Astrocyte (in vitro differentiated cells and primary cell): ENCODE data around the gene UQCC2. TPM values are rescaled to one million over a fixed set of nuclear protein-coding genes. Genes with fewer than 3 reads are reported as not detected.

Source experiments
- DNase-seq: peaks from one replicate; pipeline ENCODE4 v3.0.0-alpha.2; 2010; ENCODE audit warnings: low read depth
- FAIRE-seq: peaks from 2 replicates; lab custom pipeline; 2011; peaks lifted over from hg19 to GRCh38; lab: Jason Lieb, UNC
- H2AFZ ChIP-seq: 2 replicates; pipeline ENCODE4 v1.6.0; 2012; ENCODE audit warnings: low read depth, low read length, inconsistent platforms
- H3K27ac ChIP-seq: 2 replicates; pipeline ENCODE4 v1.5.1; 2011; ENCODE audit warnings: low read depth, low read length, inconsistent platforms
- H3K27me3 ChIP-seq: 2 replicates; pipeline ENCODE4 v1.6.0; 2011; ENCODE audit warnings: low read length, inconsistent platforms; ENCODE audit not compliant: insufficient read depth
- H3K36me3 ChIP-seq: 2 replicates; pipeline ENCODE4 v1.5.1; 2011; ENCODE audit warnings: low read length, inconsistent platforms; ENCODE audit not compliant: insufficient read depth
- H3K4me1 ChIP-seq: 2 replicates; pipeline ENCODE4 v1.5.1; 2011; ENCODE audit warnings: low read length, inconsistent platforms; ENCODE audit not compliant: insufficient read depth
- H3K4me2 ChIP-seq: 2 replicates; pipeline ENCODE4 v1.6.0; 2012; ENCODE audit warnings: low read length, inconsistent platforms
- H3K4me3 ChIP-seq: 2 replicates; pipeline ENCODE4 v1.5.1; 2011; ENCODE audit warnings: low read depth, mild to moderate bottlenecking, low read length, inconsistent platforms; ENCODE audit not compliant: insufficient read depth
- H3K79me2 ChIP-seq: 2 replicates; pipeline ENCODE4 v1.6.0; 2012; ENCODE audit warnings: mild to moderate bottlenecking, low read length, inconsistent platforms; ENCODE audit not compliant: insufficient read depth
- H3K9ac ChIP-seq: 2 replicates; pipeline ENCODE4 v1.6.0; 2012; ENCODE audit warnings: mild to moderate bottlenecking, low read length, inconsistent platforms
- H3K9me3 ChIP-seq: 2 replicates; pipeline ENCODE4 v1.5.1; 2012; ENCODE audit warnings: low read depth, mild to moderate bottlenecking, low read length, inconsistent platforms; ENCODE audit not compliant: insufficient read depth
- H4K20me1 ChIP-seq: 2 replicates; pipeline ENCODE4 v1.6.0; 2012; ENCODE audit warnings: low read length, inconsistent platforms; ENCODE audit not compliant: insufficient read depth
- H3K27ac Mint-ChIP-seq: one replicate; pipeline ENCODE4 v1.8.0; 2021; ENCODE audit warnings: mild to moderate bottlenecking, mixed read lengths; ENCODE audit not compliant: unreplicated experiment
- H3K27me3 Mint-ChIP-seq: one replicate; pipeline ENCODE4 v1.8.0; 2021; ENCODE audit warnings: low read depth, mixed read lengths; ENCODE audit not compliant: unreplicated experiment
- H3K36me3 Mint-ChIP-seq: one replicate; pipeline ENCODE4 v1.8.0; 2021; ENCODE audit warnings: low read depth, mixed read lengths; ENCODE audit not compliant: unreplicated experiment
- H3K4me1 Mint-ChIP-seq: one replicate; pipeline ENCODE4 v1.8.0; 2021; ENCODE audit warnings: low read depth, mixed read lengths; ENCODE audit not compliant: unreplicated experiment
- H3K4me3 Mint-ChIP-seq: one replicate; pipeline ENCODE4 v1.8.0; 2021; ENCODE audit warnings: mild to moderate bottlenecking, moderate library complexity, mixed read lengths; ENCODE audit not compliant: unreplicated experiment
- H3K9me3 Mint-ChIP-seq: one replicate; pipeline ENCODE4 v1.8.0; 2021; ENCODE audit warnings: mild to moderate bottlenecking, mixed read lengths; ENCODE audit not compliant: unreplicated experiment
- CTCF ChIP-seq: IDR thresholded peaks from 2 replicates; pipeline ENCODE4 v1.5.1; 2011; ENCODE audit warnings: low read depth, mild to moderate bottlenecking, inconsistent platforms, low read length, moderate library complexity; ENCODE audit not compliant: insufficient read depth
- EZH2 ChIP-seq: IDR thresholded peaks from 2 replicates; pipeline ENCODE4 v1.6.1; 2012; ENCODE audit warnings: mild to moderate bottlenecking, low read length, inconsistent platforms; ENCODE audit not compliant: insufficient read depth
- total RNA-seq: library from RNA; stranded (reverse); gene quantifications from 2 replicates; pipeline ENCODE4 v1.2.1, GENCODE V29; 2021

Gene UQCC2
- total RNA-seq, 1 donor from 2014 or later: 70.2 TPM

GRCh38 chr6:33677143-33677660 is 34.3 kb downstream of the UQCC2 start:
- Histone ChIP-seq H3K4me3 (no peak overlapping the region), H2AFZ (no peak overlapping the region), H3K27me3 (no peaks in the 10 kb centered on the region), H3K4me2 (peak overlapping the region; percentile 12), H3K27ac (no peak overlapping the region), H3K9me3 (no peaks in the 10 kb centered on the region), H3K36me3 (no peaks in the 10 kb centered on the region), H3K9ac (no peak overlapping the region), H4K20me1 (no peaks in the 10 kb centered on the region), H3K79me2 (no peaks in the 10 kb centered on the region), H3K4me1 (peaks cover 28% of the 10 kb centered on the region)
- FAIRE-seq: no peak
- TF ChIP-seq EZH2: no peak
- no peak for TF ChIP-seq CTCF
- no peaks in the 10 kb centered on the region for H3K27me3 Mint-ChIP-seq
- H3K9me3 Mint-ChIP-seq: no peaks in the 10 kb centered on the region
- no peak overlapping the region for H3K27ac Mint-ChIP-seq
- H3K4me3 Mint-ChIP-seq: no peak overlapping the region
- H3K36me3 Mint-ChIP-seq: peaks cover 28% of the 10 kb centered on the region
- DNase-seq: no peak
- peaks cover 15% of the 10 kb centered on the region for H3K4me1 Mint-ChIP-seq

GRCh38 chr6:33676416-33677142 is 34.9 kb downstream of the UQCC2 start:
- Mint-ChIP-seq H3K27me3 (no peaks in the 10 kb centered on the region), H3K4me1 (peaks cover 15% of the 10 kb centered on the region), H3K36me3 (peaks cover 29% of the 10 kb centered on the region), H3K27ac (no peak overlapping the region), H3K9me3 (no peaks in the 10 kb centered on the region), H3K4me3 (no peak overlapping the region)
- Histone ChIP-seq H3K27me3 (no peaks in the 10 kb centered on the region), H3K4me2 (peak overlapping the region; percentile 12), H2AFZ (no peak overlapping the region), H3K27ac (no peak overlapping the region), H3K4me1 (peaks cover 28% of the 10 kb centered on the region), H3K36me3 (no peaks in the 10 kb centered on the region), H3K4me3 (no peak overlapping the region), H4K20me1 (no peaks in the 10 kb centered on the region), H3K9me3 (no peaks in the 10 kb centered on the region), H3K9ac (no peak overlapping the region), H3K79me2 (no peaks in the 10 kb centered on the region)
- no peak for TF ChIP-seq CTCF
- TF ChIP-seq EZH2: no peak
- DNase-seq: no peak
- no peak for FAIRE-seq

- Mint-ChIP-seq H3K36me3 (peaks cover 29% of the 10 kb centered on the region), H3K4me3 (no peak overlapping the region), H3K27ac (no peak overlapping the region), H3K9me3 (no peaks in the 10 kb centered on the region), H3K4me1 (peaks cover 15% of the 10 kb centered on the region), H3K27me3 (no peaks in the 10 kb centered on the region)
- Histone ChIP-seq H3K27me3 (no peaks in the 10 kb centered on the region), H3K4me2 (no peak overlapping the region), H3K4me3 (no peak overlapping the region), H3K36me3 (no peaks in the 10 kb centered on the region), H3K4me1 (peaks cover 28% of the 10 kb centered on the region), H3K27ac (no peak overlapping the region), H3K9me3 (no peaks in the 10 kb centered on the region), H3K9ac (no peak overlapping the region), H2AFZ (no peak overlapping the region), H4K20me1 (no peaks in the 10 kb centered on the region), H3K79me2 (no peaks in the 10 kb centered on the region)
- TF ChIP-seq EZH2: no peak
- no peak for TF ChIP-seq CTCF
- FAIRE-seq: no peak
- DNase-seq: no peak
Measured at GRCh38 chr6:33675968-33676367, 35.5 kb downstream of the UQCC2 start.
